AG04450 (cell line): ENCODE data around the gene AGAP2. TPM values are rescaled to one million over a fixed set of nuclear protein-coding genes. Genes with fewer than 3 reads are reported as not detected.
A peak's percentile ranks its signal among the peaks of the same experiment; 100 is the strongest.

ENCODE experiments used
- CTCF ChIA-PET: fragments of 300-600, 350-600 bp; formaldehyde crosslinking; extraction: SDS; loops from one replicate; lab custom pipeline; 2022; ENCODE audit warnings: antibody characterized with exemption, inconsistent platforms; lab: Charles Lee
- POLR2A ChIA-PET: fragments of 350-600 bp; formaldehyde crosslinking; extraction: SDS; loops from one replicate; lab custom pipeline; 2021; ENCODE audit warnings: antibody characterized with exemption, inconsistent platforms; lab: Yijun Ruan, JAX
- DNase-seq: peaks from one replicate; pipeline ENCODE4 v3.0.0-alpha.2; 2011; ENCODE audit warnings: low read depth, low spot score
- H3K27ac ChIP-seq: one replicate; pipeline ENCODE4 v1.5.1; 2012; ENCODE audit warnings: low read depth, low read length, control low read depth
- H3K27me3 ChIP-seq: one replicate; pipeline ENCODE4 v1.6.0; 2012; ENCODE audit warnings: low read length; ENCODE audit not compliant: control insufficient read depth, insufficient read depth
- H3K4me3 ChIP-seq: 2 replicates; pipeline ENCODE4 v1.5.1; 2011; ENCODE audit warnings: mild to moderate bottlenecking, low read depth, low read length, control low read depth
- H3K9me3 ChIP-seq: 2 replicates; pipeline ENCODE4 v1.5.1; 2012; ENCODE audit warnings: low read length; ENCODE audit not compliant: control insufficient read depth, insufficient read depth
- polyA plus RNA-seq: library from polyadenylated mRNA; depleted of rRNA; stranded (reverse); fragments of >200 nt; gene quantifications from 2 replicates; pipeline ENCODE4 v1.2.3, GENCODE V29; 2011
- TF ChIP-seq, protein P1 (sequence below): IDR thresholded peaks from 2 replicates; pipeline ENCODE4 v1.5.1; 2011; ENCODE audit warnings: low read depth, low read length, control low read depth, inconsistent platforms

Gene AGAP2
- polyA plus RNA-seq, 1 experiment, result 0.02 TPM

GRCh38 chr12:57772429-57773322, 34.1 kb upstream of the AGAP2 start, which contains the start of gene EEF1AKMT3:
EEF1AKMT3 (plus strand) TSS chr12:57772614; CDS start chr12:57772725, 111 bp downstream.
- TF ChIP-seq, protein P1, sequence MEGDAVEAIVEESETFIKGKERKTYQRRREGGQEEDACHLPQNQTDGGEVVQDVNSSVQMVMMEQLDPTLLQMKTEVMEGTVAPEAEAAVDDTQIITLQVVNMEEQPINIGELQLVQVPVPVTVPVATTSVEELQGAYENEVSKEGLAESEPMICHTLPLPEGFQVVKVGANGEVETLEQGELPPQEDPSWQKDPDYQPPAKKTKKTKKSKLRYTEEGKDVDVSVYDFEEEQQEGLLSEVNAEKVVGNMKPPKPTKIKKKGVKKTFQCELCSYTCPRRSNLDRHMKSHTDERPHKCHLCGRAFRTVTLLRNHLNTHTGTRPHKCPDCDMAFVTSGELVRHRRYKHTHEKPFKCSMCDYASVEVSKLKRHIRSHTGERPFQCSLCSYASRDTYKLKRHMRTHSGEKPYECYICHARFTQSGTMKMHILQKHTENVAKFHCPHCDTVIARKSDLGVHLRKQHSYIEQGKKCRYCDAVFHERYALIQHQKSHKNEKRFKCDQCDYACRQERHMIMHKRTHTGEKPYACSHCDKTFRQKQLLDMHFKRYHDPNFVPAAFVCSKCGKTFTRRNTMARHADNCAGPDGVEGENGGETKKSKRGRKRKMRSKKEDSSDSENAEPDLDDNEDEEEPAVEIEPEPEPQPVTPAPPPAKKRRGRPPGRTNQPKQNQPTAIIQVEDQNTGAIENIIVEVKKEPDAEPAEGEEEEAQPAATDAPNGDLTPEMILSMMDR, result no peak
- H3K27ac ChIP-seq, result peak within 1 kb of the TSS; percentile 99
- no peak for DNase-seq
- H3K9me3 ChIP-seq, result no peaks in the 10 kb centered on the region; the same call in 1 of the 2 replicates
- H3K27me3 ChIP-seq, result no peaks in the 10 kb centered on the region
- H3K4me3 ChIP-seq, result peak within 1 kb of the TSS; percentile 98
- ChIA-PET CTCF (interaction anchor here (1.0 to 1.3 kb wide), 2 partner anchors 10 to 16 kb away, joined by 3 to 6 read pairs; partner anchors contain the start of gene TSFM), POLR2A (interaction anchor here (0.6 to 1.2 kb wide), 5 partner anchors 17 to 92 kb away, joined by 3 to 8 read pairs (median 5); partner anchors contain the start of genes CDK4, MARCHF9 and TSPAN31)

GRCh38 chr12:57771873-57772428, 33.4 kb upstream of the AGAP2 start, which contains the start of gene METTL1:
METTL1 (minus strand) TSS chr12:57772105; CDS start chr12:57772083, 22 bp downstream.
- ChIA-PET POLR2A (interaction anchor here (0.6 to 1.2 kb wide), 5 partner anchors 17 to 92 kb away, joined by 3 to 8 read pairs (median 5); partner anchors contain the start of genes CDK4, MARCHF9 and TSPAN31), CTCF (interaction anchor here (1.0 to 1.3 kb wide), 2 partner anchors 11 to 15 kb away, joined by 3 to 6 read pairs; partner anchors contain the start of gene TSFM)
- Histone ChIP-seq H3K9me3 (no peaks in the 10 kb centered on the region; the same call in 1 of the 2 replicates), H3K4me3 (peak within 1 kb of the TSS; percentile 98), H3K27ac (peak within 1 kb of the TSS; percentile 99), H3K27me3 (peaks cover under 1% of the 10 kb centered on the region)
- TF ChIP-seq, protein P1, result no peak
- DNase-seq, result peak; percentile 83

DNA sequence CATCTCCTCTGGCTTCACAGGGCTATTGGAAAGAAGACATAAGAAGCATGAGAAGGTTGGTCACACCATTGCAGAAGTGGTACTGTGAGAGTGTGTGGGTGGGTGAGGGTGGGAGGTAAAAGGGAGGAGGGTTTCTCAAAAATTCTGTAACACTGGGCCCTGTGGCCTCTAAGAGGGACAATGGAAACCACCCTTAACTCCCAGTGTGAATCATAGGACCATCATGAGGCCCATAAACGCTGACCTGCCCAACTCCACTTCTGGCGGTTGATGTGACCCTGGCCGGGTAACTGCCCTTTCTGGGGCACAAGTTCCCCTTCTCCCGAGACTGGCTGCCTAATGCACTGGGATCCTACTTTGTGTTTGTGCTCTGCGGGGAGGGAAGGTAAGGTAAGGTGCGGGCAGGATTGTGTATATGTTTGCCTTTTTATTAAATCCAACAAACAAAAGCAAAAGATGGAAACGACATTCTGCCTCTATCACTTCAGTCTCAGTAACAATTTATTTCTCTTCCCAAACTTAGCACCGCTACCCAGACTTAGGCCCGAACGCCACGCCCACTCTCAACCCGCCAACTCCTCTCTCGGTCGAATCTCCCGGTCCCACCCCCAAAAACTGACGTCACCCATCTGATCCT, 32.8 kb upstream of the AGAP2 start:
- ChIA-PET POLR2A (interaction anchor here (0.8 to 1.2 kb wide), 3 partner anchors 19 to 93 kb away, joined by 3 to 8 read pairs (median 5); partner anchors contain the start of genes CDK4 and TSPAN31), CTCF (interaction anchor here (1.3 kb wide), 1 partner anchor 15 kb away, joined by 6 read pairs; no protein-coding TSS in a partner anchor)
- H3K9me3 ChIP-seq, result no peaks in the 10 kb centered on the region; the same call in 1 of the 2 replicates
- peak; percentile 67 for DNase-seq
- TF ChIP-seq, protein P1, result no peak
- peak overlapping the region; percentile 98 for H3K4me3 ChIP-seq
- H3K27ac ChIP-seq, result peak overlapping the region; percentile 99
- H3K27me3 ChIP-seq, result peaks cover 7% of the 10 kb centered on the region

GRCh38 chr12:57770734-57771133, 32.2 kb upstream of the AGAP2 start:
- ChIA-PET POLR2A (no interaction called here), CTCF (no interaction called here)
- Histone ChIP-seq H3K4me3 (peak overlapping the region; percentile 98; the same call in 1 of the 2 replicates), H3K9me3 (no peaks in the 10 kb centered on the region; the same call in 1 of the 2 replicates), H3K27ac (no peak overlapping the region), H3K27me3 (peaks cover 13% of the 10 kb centered on the region)
- TF ChIP-seq, protein P1, result no peak
- no peak for DNase-seq
